Activated CD8-positive, alpha-beta memory T cell treated with anti-CD3 and anti-CD28 coated beads, Interleukin-2, amount 50 U/mL, for 4 hours (primary cell): Measurements from ENCODE around the gene SAA2.
"Not testable (repeated sequence)": the region's sequence is repeated elsewhere in the genome, so short reads cannot be mapped to it uniquely, and the experiment has no call there.

Source experiments
- DNase-seq: peaks from one replicate; pipeline ENCODE4 v3.0.0-alpha.2; 2020

SAA2 gene

GRCh38 chr11:18246379-18247190, 1.9 kb downstream of the SAA2 start:
- not testable (repeated sequence) for DNase-seq

DNA sequence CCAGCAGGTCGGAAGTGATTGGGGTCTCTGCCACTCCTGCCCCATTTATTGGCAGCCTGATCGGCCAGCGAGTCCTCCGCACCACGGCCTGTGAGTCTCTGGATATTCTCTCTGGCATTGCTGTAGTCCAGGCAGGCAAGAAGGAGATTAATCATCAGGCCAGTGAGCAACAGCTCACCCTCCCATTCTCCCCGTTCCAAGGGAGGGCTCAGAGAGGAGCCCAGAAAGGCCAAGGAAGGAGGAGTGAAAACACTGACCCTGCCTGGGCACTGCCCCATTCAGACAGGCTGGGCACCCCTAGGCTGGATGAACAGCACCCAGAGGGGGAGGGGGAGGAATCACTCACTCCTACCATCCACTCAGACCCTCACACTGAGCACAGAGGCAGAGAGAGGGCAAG, 3.1 kb downstream of the SAA2 start:
- DNase-seq = no peak

DNA sequence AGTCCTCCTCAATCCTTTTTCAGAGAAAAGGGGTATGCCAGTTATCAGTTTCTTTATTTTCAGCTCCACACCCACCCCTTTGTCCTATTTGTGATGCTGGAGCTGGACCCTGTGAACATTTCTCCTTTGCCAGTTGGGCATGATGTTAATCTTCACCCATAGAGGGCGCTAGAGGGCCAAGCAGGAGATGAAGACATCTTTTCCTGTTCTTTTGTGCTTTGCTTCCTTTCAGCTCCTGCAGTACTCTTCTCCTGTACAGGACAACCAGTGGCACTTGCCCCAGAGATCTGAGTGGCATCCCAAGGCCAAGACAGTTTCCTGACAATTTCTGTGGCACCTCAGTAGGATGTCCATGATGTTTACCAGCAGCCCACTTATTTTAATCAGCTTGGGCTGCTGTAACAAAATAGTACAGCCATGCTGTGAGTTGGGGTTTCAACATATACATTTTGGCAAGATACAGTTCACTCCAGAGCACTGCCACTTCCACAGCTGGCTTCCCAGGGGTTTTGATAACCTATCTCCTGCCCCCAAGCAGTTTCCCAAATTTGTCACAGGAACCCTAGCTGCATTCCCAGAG, 4.6 kb downstream of the SAA2 start:
- DNase-seq = peak; percentile 51

GRCh38 chr11:18239655-18240054, 8.8 kb downstream of the SAA2 start:
- no peak for DNase-seq

DNA sequence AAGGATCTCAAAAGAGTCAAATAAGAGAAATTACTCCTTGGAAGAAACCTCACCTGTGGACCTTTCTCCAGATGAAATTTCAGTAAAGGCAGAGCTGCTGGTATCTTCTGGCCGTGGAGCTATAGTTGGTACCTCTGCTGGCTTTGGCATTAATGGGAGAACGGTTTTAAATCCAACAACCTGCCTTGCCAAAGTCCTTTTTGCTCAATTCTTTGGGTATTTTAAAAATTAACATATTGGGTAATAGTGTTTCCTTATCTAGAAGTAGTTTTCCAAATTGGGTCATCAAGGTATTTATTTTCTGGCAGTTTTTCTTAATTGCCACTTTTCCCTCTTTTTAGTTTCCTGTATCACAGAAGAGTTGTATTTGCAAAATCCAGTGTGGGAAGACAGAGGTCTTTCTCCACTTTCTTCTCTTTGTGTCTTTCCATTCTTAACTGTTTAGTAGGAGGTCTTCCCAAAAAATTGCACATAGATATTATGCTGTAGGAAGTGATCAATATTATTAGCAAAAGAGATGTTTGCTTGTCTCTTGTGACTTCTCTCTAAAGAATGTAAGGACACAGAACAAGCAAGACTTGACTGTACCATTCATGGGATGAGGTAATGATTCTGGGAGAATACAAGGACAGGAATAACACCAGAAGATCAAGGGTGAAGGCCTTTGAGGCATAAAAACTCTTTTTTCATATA, 11.7 kb downstream of the SAA2 start, which contains the start of gene SAA4:
Gene SAA4, minus strand, starts transcription at position 139 of the 693 bp plus-strand sequence. CDS start 876 bp downstream, outside the sequence.
- DNase-seq = no peak

DNA sequence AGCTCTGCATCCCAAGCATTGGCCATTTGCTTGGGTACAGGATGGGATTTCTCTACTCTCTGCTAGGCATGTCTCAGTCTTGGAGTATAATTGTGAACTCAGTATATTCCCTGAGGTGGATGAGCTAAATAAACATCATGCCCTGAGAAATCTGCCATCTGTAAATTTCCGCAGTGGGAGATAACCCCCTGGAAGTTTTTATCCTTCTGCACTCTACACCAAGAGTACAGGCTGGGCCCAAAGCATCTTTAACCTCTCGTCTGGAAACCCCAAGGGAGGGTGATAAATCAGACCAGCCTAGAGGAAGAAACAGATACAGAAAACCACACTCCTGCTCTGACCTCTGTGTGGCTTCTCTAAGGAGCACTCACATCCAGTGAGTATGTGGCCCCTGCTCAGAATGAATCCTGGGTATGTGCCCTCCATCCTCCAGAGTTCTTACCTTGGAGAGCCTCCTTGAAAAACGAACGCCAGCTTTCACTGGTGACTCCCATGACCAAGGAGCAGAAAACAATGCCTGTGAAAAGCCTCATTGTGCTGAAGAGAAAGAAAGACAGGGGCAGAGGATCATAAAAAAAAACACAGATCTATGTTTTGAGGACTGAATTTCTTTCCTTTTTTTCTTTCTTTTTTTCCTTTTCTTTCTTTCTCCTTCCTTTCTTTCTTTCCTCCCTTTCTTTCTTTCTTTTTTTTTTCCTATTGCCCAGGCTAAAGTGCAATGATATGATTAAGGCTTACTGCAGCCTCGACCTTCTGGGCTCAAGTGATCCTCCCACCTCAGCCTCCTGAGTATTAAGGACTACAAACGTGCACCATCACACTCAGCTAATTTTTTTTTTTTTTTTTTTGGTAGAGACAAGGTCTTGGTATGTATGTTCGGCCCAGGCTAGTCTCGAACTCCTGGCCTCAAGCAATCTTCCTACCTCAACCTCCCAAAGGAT, 12.8 kb downstream of the SAA2 start:
- no peak for DNase-seq

DNA sequence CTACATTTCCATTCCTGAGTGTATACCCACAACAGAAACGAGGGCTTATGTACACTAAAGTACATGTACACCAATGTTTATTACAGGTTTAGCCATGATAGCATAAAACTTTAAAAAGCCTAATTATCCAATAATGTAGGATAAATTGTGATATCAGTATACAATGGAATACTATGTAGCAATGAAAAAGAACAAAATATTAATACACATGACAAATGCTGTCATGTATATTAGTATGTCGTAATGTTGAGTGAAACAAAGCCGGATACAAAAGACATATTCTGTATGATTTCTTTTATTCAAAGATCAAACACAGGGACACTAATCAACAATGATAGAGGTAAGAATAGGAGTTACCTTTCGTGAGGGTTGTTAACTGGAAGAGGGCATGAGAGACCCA, 14.6 kb downstream of the SAA2 start:
- DNase-seq = no peak

GRCh38 chr11:18230859-18231258, 17.6 kb downstream of the SAA2 start:
- no peak for DNase-seq

DNA sequence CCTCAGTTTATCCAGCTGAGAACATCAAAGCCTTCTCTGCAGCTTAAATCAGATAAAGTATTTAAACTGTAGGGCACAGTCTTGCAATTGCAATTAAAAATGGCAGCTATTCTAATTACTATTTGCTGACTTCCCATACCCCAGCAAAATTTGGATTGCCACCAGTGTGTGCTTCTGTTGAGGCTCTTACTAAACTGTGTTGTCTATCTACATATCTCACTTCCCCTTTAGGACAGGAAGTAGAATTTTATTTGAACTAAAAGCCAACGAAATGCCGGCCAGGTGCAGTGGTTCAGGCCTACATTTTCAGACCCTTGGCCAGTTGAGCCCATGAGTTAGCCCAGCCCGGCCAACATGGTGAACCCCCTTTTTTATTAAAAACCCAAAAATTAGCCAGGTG, 19.0 kb downstream of the SAA2 start:
- DNase-seq = no peak

DNA sequence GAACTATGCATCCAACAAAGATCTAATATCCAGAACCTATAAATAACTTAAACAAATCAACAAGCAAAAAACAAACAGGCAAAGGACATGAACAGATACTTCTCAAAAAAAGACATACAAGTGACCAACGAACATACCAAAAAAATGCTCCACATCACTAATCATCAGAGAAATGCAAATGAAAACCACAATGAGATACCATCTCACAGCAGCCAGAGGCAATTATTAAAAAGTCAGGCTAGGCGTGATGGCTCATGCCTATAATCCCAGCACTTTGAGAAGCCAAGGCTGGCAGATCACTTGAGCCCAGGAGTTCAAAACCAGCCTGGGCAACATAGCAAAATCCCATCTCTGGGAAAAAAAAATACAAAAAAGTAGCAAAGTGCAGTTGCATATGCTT, 22.6 kb downstream of the SAA2 start:
- no peak for DNase-seq

- no peak for DNase-seq
Observed at GRCh38 chr11:18223591-18224387, 24.7 kb downstream of the SAA2 start.

DNA sequence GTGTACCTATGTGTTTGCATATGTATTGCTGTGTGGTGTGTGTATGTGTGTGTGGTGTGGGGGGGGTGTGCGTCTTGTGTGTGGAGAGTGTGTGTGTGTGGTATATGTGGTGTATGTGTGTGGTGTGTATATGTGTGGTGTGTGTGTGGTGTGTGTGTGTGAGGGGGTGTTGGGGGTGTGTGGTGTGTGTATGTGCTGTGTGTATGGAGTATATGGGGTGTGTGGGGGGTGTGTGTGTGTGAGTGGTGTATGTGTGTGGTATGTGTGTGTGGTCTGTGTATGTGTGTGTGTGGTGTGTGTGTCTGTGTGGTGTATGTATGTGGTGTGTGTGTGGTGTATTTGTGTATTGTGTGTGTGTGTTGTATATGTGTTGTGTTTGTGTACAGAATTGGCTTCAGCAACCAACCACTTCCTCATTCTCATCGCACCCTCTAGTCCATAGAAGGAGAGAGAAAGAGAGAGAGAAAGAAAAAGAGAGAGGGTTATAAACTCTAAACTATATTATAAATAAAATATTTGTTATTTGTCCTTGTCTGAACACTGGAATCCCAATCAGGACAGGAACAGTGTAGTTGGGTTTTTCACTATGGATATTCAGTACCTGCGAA, 25.6 kb downstream of the SAA2 start:
- DNase-seq = no peak

DNA sequence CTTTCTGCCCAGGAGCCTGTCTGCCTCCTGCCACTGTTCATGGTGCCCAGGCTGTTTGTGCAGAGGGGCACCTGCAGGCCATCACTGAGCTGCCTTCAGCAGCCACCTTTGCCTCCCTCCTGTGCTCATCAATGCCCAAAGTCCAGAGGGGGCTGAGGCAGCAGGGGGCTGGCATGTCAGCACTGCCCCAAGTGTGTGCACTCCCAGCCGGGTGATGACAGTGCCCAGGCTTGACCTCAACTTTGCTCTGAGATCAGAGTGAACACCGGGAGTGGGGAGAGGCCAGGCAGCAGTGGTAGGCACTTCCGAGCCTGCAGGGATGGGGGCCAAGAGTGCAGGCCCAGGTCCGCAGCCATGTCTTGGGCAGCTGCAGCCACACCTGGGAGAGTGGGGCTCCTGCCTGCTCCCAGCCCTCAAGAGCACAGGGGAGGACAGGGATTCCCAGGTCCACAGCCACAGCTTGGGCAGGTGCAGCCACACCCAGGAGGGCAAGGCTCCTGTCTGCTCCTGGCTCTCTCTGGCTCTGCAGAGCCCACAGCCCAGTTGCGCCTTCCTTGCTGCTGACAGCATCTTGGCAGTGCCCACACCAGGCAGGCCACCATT, 27.1 kb downstream of the SAA2 start:
- DNase-seq = no peak

DNA sequence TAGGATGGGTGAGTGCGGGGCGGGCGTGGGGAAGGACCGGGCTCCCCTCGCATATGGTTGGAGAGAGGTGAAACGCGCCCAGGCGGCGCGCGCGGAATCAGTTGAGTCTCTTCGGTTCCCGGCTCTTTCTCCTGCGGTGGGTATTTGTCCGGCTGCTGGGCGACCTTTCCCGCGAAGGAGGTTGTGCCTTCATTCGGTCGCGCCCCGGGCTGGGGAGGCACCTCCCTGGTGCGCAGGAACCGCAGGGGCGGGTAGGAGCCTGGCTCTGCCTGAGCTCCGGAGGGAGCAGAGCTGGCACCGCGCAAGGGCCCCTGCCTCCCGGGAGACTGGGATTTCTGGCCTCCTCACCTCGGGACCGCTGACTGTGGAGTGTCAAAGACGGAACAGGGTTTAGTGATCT, 39.4 kb downstream of the SAA2 start:
- DNase-seq = no peak

GRCh38 chr11:18204771-18205170, 43.7 kb downstream of the SAA2 start:
- DNase-seq = no peak

DNA sequence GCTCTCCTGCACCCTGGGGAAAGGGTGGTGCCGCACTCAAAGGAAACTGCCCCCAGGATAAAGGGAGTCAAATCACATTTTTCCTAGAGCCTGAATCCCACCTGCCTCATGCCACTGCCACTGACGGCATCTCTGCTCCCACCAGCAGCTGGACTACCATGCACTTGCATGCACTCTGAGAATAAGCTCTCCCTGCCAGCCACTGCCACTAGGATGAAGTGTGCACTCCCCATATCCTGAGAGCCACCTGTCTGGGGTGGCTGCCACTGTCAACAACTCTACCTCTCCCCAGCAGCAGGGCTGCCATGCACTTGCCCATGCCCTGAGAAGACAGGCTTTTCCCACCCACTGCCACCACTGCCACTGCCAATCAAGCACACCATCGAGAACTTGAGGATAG, 44.2 kb downstream of the SAA2 start:
- DNase-seq = no peak

GRCh38 chr11:18203723-18204122, 44.7 kb downstream of the SAA2 start:
- DNase-seq = no peak

- DNase-seq = not testable (repeated sequence)
Observed at GRCh38 chr11:18197738-18198137, 50.7 kb downstream of the SAA2 start.

GRCh38 chr11:18196532-18196931, 51.9 kb downstream of the SAA2 start:
- DNase-seq = no peak
